ENCODE results near the gene MRPL23.

DNA sequence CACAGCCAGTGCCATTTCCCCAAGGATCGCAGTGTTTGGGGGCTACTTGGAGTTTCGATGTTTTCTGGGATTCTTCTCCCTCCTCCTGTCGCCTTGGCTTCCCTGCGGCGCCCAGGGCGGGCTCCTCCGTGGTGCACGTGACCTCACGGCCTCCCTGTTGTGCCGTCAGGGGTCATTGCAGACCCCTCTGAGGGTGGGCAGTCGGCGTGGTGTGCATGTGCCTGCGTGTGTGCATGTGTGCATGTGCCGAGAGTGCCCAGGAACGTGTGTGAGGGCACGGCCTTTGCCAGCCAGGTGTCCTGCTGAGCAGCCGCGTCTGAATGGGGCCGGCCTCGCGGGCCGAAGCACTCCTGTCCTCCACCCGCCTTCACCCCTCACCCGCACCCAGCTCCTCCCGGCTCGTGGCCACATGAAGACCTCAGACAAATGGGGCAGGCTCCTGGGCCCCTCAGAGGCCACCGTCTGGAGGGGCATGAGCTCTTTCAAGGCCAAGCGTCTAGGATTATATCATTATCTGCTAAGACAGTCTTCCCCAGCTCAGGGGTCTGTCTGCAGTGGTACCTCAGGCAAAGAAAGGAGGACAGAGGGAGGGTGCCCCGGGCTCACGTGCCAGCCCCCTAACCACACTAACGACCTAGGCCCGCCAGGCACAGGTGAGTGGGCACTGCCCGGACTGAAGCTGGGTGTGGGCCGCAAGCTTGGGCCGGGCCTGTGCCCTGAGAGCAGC is 9.4 kb upstream of the MRPL23 start:
- TF ChIP-seq, protein P1, sequence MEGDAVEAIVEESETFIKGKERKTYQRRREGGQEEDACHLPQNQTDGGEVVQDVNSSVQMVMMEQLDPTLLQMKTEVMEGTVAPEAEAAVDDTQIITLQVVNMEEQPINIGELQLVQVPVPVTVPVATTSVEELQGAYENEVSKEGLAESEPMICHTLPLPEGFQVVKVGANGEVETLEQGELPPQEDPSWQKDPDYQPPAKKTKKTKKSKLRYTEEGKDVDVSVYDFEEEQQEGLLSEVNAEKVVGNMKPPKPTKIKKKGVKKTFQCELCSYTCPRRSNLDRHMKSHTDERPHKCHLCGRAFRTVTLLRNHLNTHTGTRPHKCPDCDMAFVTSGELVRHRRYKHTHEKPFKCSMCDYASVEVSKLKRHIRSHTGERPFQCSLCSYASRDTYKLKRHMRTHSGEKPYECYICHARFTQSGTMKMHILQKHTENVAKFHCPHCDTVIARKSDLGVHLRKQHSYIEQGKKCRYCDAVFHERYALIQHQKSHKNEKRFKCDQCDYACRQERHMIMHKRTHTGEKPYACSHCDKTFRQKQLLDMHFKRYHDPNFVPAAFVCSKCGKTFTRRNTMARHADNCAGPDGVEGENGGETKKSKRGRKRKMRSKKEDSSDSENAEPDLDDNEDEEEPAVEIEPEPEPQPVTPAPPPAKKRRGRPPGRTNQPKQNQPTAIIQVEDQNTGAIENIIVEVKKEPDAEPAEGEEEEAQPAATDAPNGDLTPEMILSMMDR (IDR thresholded peaks at IDR 0.05), result no peak
- no peak for TF ChIP-seq POLR2A (IDR thresholded peaks at IDR 0.05)

Data from adrenal gland (tissue), 5 donors.